Peyer's patch (tissue), 4 donors: Measurements from ENCODE around the gene PLEKHA6.

Experiments
- POLR2A ChIP-seq, 2 donors: fragments of 450-650 bp; IDR thresholded peaks; one replicate each; pipeline ENCODE4 v1.5.1; 2017; ENCODE audit warnings: antibody characterized with exemption in 2 of 2, mild to moderate bottlenecking in 2 of 2, moderate library complexity in 2 of 2
- TF ChIP-seq, protein P1 (sequence below), 6 experiments: fragments of 450-650 bp in 4 of 6; fragments of 200-600 bp in 2 of 6; sonication (generic) in 1 of 6; IDR thresholded peaks; one replicate each; pipeline ENCODE4 v1.5.1; 2017 to 2019; ENCODE audit warnings: antibody characterized with exemption in 6 of 6, mild to moderate bottlenecking in 3 of 6, moderate library complexity in 1 of 6

GRCh38 chr1:204304067-204304466, 55.7 kb downstream of the PLEKHA6 start:
- TF ChIP-seq, protein P1, sequence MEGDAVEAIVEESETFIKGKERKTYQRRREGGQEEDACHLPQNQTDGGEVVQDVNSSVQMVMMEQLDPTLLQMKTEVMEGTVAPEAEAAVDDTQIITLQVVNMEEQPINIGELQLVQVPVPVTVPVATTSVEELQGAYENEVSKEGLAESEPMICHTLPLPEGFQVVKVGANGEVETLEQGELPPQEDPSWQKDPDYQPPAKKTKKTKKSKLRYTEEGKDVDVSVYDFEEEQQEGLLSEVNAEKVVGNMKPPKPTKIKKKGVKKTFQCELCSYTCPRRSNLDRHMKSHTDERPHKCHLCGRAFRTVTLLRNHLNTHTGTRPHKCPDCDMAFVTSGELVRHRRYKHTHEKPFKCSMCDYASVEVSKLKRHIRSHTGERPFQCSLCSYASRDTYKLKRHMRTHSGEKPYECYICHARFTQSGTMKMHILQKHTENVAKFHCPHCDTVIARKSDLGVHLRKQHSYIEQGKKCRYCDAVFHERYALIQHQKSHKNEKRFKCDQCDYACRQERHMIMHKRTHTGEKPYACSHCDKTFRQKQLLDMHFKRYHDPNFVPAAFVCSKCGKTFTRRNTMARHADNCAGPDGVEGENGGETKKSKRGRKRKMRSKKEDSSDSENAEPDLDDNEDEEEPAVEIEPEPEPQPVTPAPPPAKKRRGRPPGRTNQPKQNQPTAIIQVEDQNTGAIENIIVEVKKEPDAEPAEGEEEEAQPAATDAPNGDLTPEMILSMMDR (IDR thresholded peaks at IDR 0.05) = no peak
- TF ChIP-seq POLR2A (IDR thresholded peaks at IDR 0.05) = no peak
